ENCODE data around the gene CIBAR2.

DNA sequence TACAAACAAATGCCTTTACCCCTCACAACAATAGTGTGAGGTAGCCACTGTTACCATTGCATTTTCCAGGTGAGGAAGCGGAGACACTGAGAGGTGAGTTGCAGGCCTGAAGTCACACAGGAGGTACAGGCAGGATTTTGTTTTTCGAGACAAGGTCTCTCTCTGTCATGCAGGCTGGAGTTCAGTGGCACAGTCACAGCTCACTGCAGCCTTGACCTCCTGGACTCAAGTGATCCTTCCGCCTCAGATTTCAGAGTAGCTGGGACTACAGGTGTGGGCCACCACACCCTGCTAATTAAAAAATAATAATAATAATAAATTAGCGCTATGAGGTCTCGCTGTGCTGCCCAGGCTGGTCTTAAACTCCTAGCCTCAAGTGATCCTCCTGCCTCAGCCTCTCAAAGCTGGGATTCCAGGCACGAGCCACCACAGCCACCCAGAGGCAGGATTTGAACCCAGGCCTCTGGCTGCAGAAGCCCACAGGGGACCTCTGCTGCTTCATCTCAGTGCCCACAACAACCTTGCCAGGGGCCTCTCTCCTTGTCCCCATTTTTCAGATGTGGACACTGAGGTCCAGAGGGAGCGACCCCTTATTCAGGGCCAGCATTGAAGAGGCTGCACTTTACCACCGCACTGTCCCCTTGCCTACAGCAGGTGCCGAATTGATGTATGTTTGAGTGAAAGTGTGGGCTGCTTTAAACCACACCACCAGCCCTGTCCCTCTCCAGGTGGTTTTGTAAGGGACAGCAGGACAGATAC is 16.0 kb upstream of the CIBAR2 start:
- TF ChIP-seq, protein P1, sequence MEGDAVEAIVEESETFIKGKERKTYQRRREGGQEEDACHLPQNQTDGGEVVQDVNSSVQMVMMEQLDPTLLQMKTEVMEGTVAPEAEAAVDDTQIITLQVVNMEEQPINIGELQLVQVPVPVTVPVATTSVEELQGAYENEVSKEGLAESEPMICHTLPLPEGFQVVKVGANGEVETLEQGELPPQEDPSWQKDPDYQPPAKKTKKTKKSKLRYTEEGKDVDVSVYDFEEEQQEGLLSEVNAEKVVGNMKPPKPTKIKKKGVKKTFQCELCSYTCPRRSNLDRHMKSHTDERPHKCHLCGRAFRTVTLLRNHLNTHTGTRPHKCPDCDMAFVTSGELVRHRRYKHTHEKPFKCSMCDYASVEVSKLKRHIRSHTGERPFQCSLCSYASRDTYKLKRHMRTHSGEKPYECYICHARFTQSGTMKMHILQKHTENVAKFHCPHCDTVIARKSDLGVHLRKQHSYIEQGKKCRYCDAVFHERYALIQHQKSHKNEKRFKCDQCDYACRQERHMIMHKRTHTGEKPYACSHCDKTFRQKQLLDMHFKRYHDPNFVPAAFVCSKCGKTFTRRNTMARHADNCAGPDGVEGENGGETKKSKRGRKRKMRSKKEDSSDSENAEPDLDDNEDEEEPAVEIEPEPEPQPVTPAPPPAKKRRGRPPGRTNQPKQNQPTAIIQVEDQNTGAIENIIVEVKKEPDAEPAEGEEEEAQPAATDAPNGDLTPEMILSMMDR (conservative IDR thresholded peaks at IDR 0.05 in 1 of 2, IDR thresholded peaks at IDR 0.05 in 1 of 2; ENCODE audit: low read depth in 1 of 2, low read length in 2 of 2), result no peak
- TF ChIP-seq EZH2 (IDR thresholded peaks at IDR 0.05; ENCODE audit: low read length, missing control alignments), result no peak

All from fibroblast of lung (primary cell).